Caco-2 (cell line): Measurements from ENCODE around the gene CADPS. TPM values are rescaled to one million over a fixed set of nuclear protein-coding genes. Genes with fewer than 3 reads are reported as not detected.

Source experiments
- BruUV-seq: library from RNA; stranded (reverse); fragments of 400-500 nt; replicated peaks from 2 replicates; lab custom pipeline; 2021; lab: Mats Ljungman, UMichigan
- CTCF ChIA-PET: fragments of 300-600 bp; sonication (Branson Sonifier 250); formaldehyde crosslinking; loops from one replicate; lab custom pipeline; 2022; ENCODE audit warnings: antibody characterized with exemption; lab: Charles Lee
- POLR2A ChIA-PET: fragments of 300-600 bp; sonication (Branson Sonifier 250); formaldehyde crosslinking; loops from one replicate; lab custom pipeline; 2022; ENCODE audit warnings: antibody characterized with exemption; lab: Charles Lee
- DNase-seq, 2 experiments: peaks; one replicate each; pipeline versions ENCODE4 v3.0.0 to v3.0.0-alpha.2; 2020 to 2022
- H3K27me3 ChIP-seq: replicated peaks from 2 replicates; pipeline ENCODE4 v1.6.0; 2011; ENCODE audit warnings: low read length; ENCODE audit not compliant: control insufficient read depth, insufficient read depth
- H3K36me3 ChIP-seq: 2 replicates; pipeline ENCODE4 v1.5.1; 2011; ENCODE audit warnings: low read length; ENCODE audit not compliant: control insufficient read depth, insufficient read depth
- H3K4me1 ChIP-seq: fragments of 250-450 bp; sonication (Bioruptor Pico); 2 replicates; pipeline ENCODE4 v1.5.1; 2020; ENCODE audit warnings: mild to moderate bottlenecking
- H3K4me3 ChIP-seq: 2 replicates; pipeline ENCODE4 v1.5.1; 2011; ENCODE audit warnings: low read depth, mild to moderate bottlenecking, control low read depth, low read length
- H3K9me3 ChIP-seq: fragments of 250-450 bp; sonication (Bioruptor Pico); 2 replicates; pipeline ENCODE4 v1.5.1; 2020; ENCODE audit warnings: mild to moderate bottlenecking, moderate library complexity
- H3K27ac Mint-ChIP-seq: one replicate; pipeline ENCODE4 v1.8.0; 2022; ENCODE audit warnings: mixed read lengths; ENCODE audit not compliant: unreplicated experiment
- H3K27me3 Mint-ChIP-seq: one replicate; pipeline ENCODE4 v1.8.0; 2022; ENCODE audit warnings: mixed read lengths; ENCODE audit not compliant: insufficient read depth, unreplicated experiment
- H3K36me3 Mint-ChIP-seq: one replicate; pipeline ENCODE4 v1.8.0; 2022; ENCODE audit warnings: mild to moderate bottlenecking, mixed read lengths; ENCODE audit not compliant: insufficient read depth, unreplicated experiment
- H3K4me1 Mint-ChIP-seq: one replicate; pipeline ENCODE4 v1.8.0; 2022; ENCODE audit warnings: low read depth, mixed read lengths; ENCODE audit not compliant: unreplicated experiment
- H3K4me3 Mint-ChIP-seq: one replicate; pipeline ENCODE4 v1.8.0; 2022; ENCODE audit warnings: mild to moderate bottlenecking, moderate library complexity, mixed read lengths; ENCODE audit not compliant: unreplicated experiment
- H3K9me3 Mint-ChIP-seq: one replicate; pipeline ENCODE4 v1.8.0; 2022; ENCODE audit warnings: mixed read lengths; ENCODE audit not compliant: unreplicated experiment
- intact Hi-C: fragments of 100-400 bp; cut with micrococcal nuclease; formaldehyde crosslinking; loops from one replicate; pipeline ENCODE4 v1.10.0; 2022; ENCODE audit not compliant: unreplicated experiment
- total RNA-seq: library from RNA; stranded (reverse); gene quantifications from 2 replicates; pipeline ENCODE4 v1.2.3, GENCODE V29; 2022
- TF ChIP-seq, protein P1 (sequence below), 2 experiments: fragments of 200-600 bp in 1 of 2; IDR thresholded peaks; 1 replicate in 1 of 2; 2 replicates in 1 of 2; pipeline versions ENCODE4 v1.5.1 to v1.8.0; 2011 to 2022; ENCODE audit warnings: antibody characterized with exemption in 1 of 2, control low read depth in 1 of 2, inconsistent platforms in 1 of 2, low read depth in 1 of 2, low read length in 1 of 2, mild to moderate bottlenecking in 1 of 2, moderate library complexity in 1 of 2; ENCODE audit not compliant: insufficient read depth in 1 of 2, severe bottlenecking in 1 of 2, unreplicated experiment in 1 of 2

CADPS gene
- total RNA-seq, 1 experiment from 2014 or later = not detected

DNA sequence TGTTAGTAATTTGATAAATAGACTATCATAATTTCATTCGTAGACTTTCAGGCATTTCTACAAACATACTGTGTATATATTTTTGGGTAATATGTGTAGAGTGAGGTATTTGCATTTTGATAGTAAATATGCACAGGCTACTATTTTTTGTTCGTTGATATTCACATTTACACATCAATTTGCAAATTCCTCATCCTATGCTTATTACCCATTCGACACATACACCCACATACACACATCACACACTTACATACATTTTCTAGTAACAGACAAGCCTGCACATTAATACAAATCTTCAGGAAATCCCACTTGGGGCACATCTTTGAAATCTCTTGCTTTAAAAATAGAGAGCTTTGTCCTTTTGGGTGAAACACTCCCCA, 373.9 kb downstream of the CADPS start:
- Histone ChIP-seq H3K27me3 (no peaks in the 10 kb centered on the region), H3K4me1 (no peaks in the 10 kb centered on the region), H3K4me3 (no peak overlapping the region), H3K9me3 (no peaks in the 10 kb centered on the region), H3K36me3 (no peaks in the 10 kb centered on the region)
- TF ChIP-seq, protein P1, sequence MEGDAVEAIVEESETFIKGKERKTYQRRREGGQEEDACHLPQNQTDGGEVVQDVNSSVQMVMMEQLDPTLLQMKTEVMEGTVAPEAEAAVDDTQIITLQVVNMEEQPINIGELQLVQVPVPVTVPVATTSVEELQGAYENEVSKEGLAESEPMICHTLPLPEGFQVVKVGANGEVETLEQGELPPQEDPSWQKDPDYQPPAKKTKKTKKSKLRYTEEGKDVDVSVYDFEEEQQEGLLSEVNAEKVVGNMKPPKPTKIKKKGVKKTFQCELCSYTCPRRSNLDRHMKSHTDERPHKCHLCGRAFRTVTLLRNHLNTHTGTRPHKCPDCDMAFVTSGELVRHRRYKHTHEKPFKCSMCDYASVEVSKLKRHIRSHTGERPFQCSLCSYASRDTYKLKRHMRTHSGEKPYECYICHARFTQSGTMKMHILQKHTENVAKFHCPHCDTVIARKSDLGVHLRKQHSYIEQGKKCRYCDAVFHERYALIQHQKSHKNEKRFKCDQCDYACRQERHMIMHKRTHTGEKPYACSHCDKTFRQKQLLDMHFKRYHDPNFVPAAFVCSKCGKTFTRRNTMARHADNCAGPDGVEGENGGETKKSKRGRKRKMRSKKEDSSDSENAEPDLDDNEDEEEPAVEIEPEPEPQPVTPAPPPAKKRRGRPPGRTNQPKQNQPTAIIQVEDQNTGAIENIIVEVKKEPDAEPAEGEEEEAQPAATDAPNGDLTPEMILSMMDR (IDR thresholded peaks at IDR 0.05; ENCODE audit: insufficient read depth in 1 of 2, low read depth in 1 of 2, low read length in 1 of 2, severe bottlenecking in 1 of 2, unreplicated experiment in 1 of 2) = no peak
- POLR2A ChIA-PET = no interaction called here
- Mint-ChIP-seq H3K27me3 (peaks cover 13% of the 10 kb centered on the region), H3K4me3 (no peak overlapping the region), H3K27ac (no peak overlapping the region), H3K4me1 (no peaks in the 10 kb centered on the region), H3K36me3 (no peaks in the 10 kb centered on the region), H3K9me3 (no peaks in the 10 kb centered on the region)
- no peak for DNase-seq
- CTCF ChIA-PET = no interaction called here
- intact Hi-C loops = no loop called here
- BruUV-seq = no TSS peak

DNA sequence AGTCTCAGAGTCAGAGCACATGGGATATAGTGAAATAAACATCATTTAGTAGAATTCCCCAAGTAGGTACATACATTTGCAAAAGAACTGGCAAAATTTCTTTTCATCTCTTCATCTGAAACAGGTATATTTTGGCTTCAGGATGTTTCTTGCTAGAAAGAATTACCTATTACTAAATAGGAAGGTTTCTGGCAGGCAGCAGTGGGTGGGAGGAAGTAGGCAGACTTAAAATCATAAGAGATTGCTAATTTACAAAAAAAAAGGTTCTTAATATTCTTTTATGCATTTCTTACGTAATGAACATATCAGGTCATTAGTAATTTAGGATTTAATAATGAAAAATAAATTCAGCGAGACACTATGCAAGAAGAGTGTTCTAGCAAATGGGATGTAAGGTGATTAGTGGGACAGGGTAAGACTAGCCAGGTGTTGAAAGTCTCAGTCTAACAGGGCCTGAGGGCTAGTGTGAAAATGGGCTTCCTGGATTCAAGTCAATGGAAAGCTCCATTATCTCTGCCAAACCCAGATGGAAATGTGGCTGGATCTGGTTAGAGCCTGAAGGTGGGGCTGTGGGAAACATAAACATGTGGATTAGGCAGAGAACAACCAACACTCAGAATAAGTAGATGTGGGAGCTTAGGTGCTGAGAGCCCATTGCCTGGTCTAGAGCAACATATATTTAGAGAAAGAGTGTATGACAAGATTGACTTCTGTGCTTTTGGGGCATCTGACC, 374.5 kb downstream of the CADPS start:
- H3K9me3 Mint-ChIP-seq = no peaks in the 10 kb centered on the region
- H3K4me1 Mint-ChIP-seq = no peaks in the 10 kb centered on the region
- Histone ChIP-seq H3K27me3 (no peaks in the 10 kb centered on the region), H3K36me3 (no peaks in the 10 kb centered on the region), H3K4me3 (no peak overlapping the region), H3K9me3 (no peaks in the 10 kb centered on the region), H3K4me1 (no peaks in the 10 kb centered on the region)
- ChIA-PET CTCF (no interaction called here), POLR2A (no interaction called here)
- H3K27ac Mint-ChIP-seq = no peak overlapping the region
- TF ChIP-seq, protein P1 (IDR thresholded peaks at IDR 0.05; ENCODE audit: insufficient read depth in 1 of 2, low read depth in 1 of 2, low read length in 1 of 2, severe bottlenecking in 1 of 2, unreplicated experiment in 1 of 2) = no peak
- intact Hi-C loops = no loop called here
- no peaks in the 10 kb centered on the region for H3K36me3 Mint-ChIP-seq
- peaks cover 13% of the 10 kb centered on the region for H3K27me3 Mint-ChIP-seq
- no peak for DNase-seq
- BruUV-seq = no TSS peak
- H3K4me3 Mint-ChIP-seq = no peak overlapping the region

DNA sequence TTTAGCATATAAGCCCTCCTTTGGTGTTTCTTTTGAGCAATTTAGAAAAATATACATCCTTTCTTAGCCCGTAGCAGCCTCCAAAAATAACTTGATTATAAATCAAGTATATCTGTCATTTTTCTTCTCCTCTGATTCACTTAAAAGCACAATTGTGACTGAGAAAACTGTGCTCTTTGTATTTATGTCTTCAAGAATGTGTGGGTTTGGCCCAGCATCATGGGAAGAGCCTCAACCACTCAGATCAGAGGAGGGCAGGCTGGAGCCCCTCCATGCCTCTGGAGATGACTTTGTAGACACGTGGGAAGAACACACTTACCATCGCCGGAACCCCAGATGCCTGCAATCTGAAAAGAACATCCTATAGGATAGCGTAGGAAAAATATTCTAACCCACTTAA, 378.1 kb downstream of the CADPS start:
- BruUV-seq = no TSS peak
- TF ChIP-seq, protein P1 (IDR thresholded peaks at IDR 0.05; ENCODE audit: insufficient read depth in 1 of 2, low read depth in 1 of 2, low read length in 1 of 2, severe bottlenecking in 1 of 2, unreplicated experiment in 1 of 2) = no peak

More for the DNA sequence above, 378.1 kb downstream of the CADPS start:
- ChIA-PET POLR2A (no interaction called here), CTCF (no interaction called here)
- Mint-ChIP-seq H3K36me3 (no peaks in the 10 kb centered on the region), H3K4me3 (no peak overlapping the region), H3K4me1 (no peaks in the 10 kb centered on the region), H3K27ac (no peak overlapping the region), H3K9me3 (no peaks in the 10 kb centered on the region), H3K27me3 (peaks cover 14% of the 10 kb centered on the region)
- intact Hi-C loops = no loop called here
- Histone ChIP-seq H3K36me3 (no peaks in the 10 kb centered on the region), H3K27me3 (no peaks in the 10 kb centered on the region), H3K9me3 (no peaks in the 10 kb centered on the region), H3K4me3 (no peak overlapping the region), H3K4me1 (no peaks in the 10 kb centered on the region)
- no peak for DNase-seq
